Caco-2 (cell line): ENCODE measurements around the gene FGF14. TPM values are rescaled to one million over a fixed set of nuclear protein-coding genes. Genes with fewer than 3 reads are reported as not detected.

Source experiments
- BruUV-seq: library from RNA; stranded (reverse); fragments of 400-500 nt; replicated peaks from 2 replicates; lab custom pipeline; 2021; lab: Mats Ljungman, UMichigan
- CTCF ChIA-PET: fragments of 300-600 bp; sonication (Branson Sonifier 250); formaldehyde crosslinking; loops from one replicate; lab custom pipeline; 2022; ENCODE audit warnings: antibody characterized with exemption; lab: Charles Lee
- POLR2A ChIA-PET: fragments of 300-600 bp; sonication (Branson Sonifier 250); formaldehyde crosslinking; loops from one replicate; lab custom pipeline; 2022; ENCODE audit warnings: antibody characterized with exemption; lab: Charles Lee
- DNase-seq, 2 experiments: peaks; one replicate each; pipeline versions ENCODE4 v3.0.0 to v3.0.0-alpha.2; 2020 to 2022
- H3K27me3 ChIP-seq: replicated peaks from 2 replicates; pipeline ENCODE4 v1.6.0; 2011; ENCODE audit warnings: low read length; ENCODE audit not compliant: control insufficient read depth, insufficient read depth
- H3K36me3 ChIP-seq: 2 replicates; pipeline ENCODE4 v1.5.1; 2011; ENCODE audit warnings: low read length; ENCODE audit not compliant: control insufficient read depth, insufficient read depth
- H3K4me1 ChIP-seq: fragments of 250-450 bp; sonication (Bioruptor Pico); 2 replicates; pipeline ENCODE4 v1.5.1; 2020; ENCODE audit warnings: mild to moderate bottlenecking
- H3K4me3 ChIP-seq: 2 replicates; pipeline ENCODE4 v1.5.1; 2011; ENCODE audit warnings: low read depth, mild to moderate bottlenecking, control low read depth, low read length
- H3K9me3 ChIP-seq: fragments of 250-450 bp; sonication (Bioruptor Pico); 2 replicates; pipeline ENCODE4 v1.5.1; 2020; ENCODE audit warnings: mild to moderate bottlenecking, moderate library complexity
- H3K27ac Mint-ChIP-seq: one replicate; pipeline ENCODE4 v1.8.0; 2022; ENCODE audit warnings: mixed read lengths; ENCODE audit not compliant: unreplicated experiment
- H3K27me3 Mint-ChIP-seq: one replicate; pipeline ENCODE4 v1.8.0; 2022; ENCODE audit warnings: mixed read lengths; ENCODE audit not compliant: insufficient read depth, unreplicated experiment
- H3K36me3 Mint-ChIP-seq: one replicate; pipeline ENCODE4 v1.8.0; 2022; ENCODE audit warnings: mild to moderate bottlenecking, mixed read lengths; ENCODE audit not compliant: insufficient read depth, unreplicated experiment
- H3K4me1 Mint-ChIP-seq: one replicate; pipeline ENCODE4 v1.8.0; 2022; ENCODE audit warnings: low read depth, mixed read lengths; ENCODE audit not compliant: unreplicated experiment
- H3K4me3 Mint-ChIP-seq: one replicate; pipeline ENCODE4 v1.8.0; 2022; ENCODE audit warnings: mild to moderate bottlenecking, moderate library complexity, mixed read lengths; ENCODE audit not compliant: unreplicated experiment
- H3K9me3 Mint-ChIP-seq: one replicate; pipeline ENCODE4 v1.8.0; 2022; ENCODE audit warnings: mixed read lengths; ENCODE audit not compliant: unreplicated experiment
- intact Hi-C: fragments of 100-400 bp; cut with micrococcal nuclease; formaldehyde crosslinking; loops from one replicate; pipeline ENCODE4 v1.10.0; 2022; ENCODE audit not compliant: unreplicated experiment
- total RNA-seq: library from RNA; stranded (reverse); gene quantifications from 2 replicates; pipeline ENCODE4 v1.2.3, GENCODE V29; 2022
- TF ChIP-seq, protein P1 (sequence below), 2 experiments: fragments of 200-600 bp in 1 of 2; IDR thresholded peaks; 1 replicate in 1 of 2; 2 replicates in 1 of 2; pipeline versions ENCODE4 v1.5.1 to v1.8.0; 2011 to 2022; ENCODE audit warnings: antibody characterized with exemption in 1 of 2, control low read depth in 1 of 2, inconsistent platforms in 1 of 2, low read depth in 1 of 2, low read length in 1 of 2, mild to moderate bottlenecking in 1 of 2, moderate library complexity in 1 of 2; ENCODE audit not compliant: insufficient read depth in 1 of 2, severe bottlenecking in 1 of 2, unreplicated experiment in 1 of 2

Gene FGF14
- total RNA-seq, 1 experiment from 2014 or later = not detected

DNA sequence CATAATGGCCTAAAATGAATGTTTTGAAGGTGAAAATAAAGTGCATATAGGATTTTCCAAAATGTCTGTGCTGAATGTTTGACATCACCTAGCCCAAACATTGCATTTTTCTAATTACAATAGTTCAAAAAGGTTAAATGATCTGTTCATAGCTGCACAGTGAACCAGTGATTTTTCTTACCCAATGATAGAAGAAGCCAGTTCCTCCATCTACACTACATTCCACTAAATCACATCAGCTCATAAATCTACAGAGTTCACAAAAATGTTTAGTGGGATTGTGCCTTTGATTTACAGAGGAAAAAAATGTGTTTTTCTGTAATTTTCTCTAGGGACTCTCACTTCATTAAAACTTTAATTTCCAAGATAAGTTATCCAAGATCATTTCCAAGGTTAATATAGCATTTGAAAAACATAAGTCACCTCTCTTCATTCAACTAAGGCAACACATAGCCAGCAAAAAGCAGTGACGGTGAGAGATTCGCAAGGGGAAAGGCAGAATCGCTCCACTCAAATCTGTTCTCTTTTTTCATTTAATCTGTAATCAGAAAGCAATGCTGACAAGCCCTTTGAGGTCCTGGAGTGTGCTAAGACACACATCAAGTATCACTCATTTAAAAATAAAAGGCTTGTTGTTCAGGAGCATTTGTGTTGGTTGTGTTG lies 194.0 kb downstream of the FGF14 start:
- Histone ChIP-seq H3K9me3 (no peaks in the 10 kb centered on the region), H3K27me3 (no peaks in the 10 kb centered on the region), H3K36me3 (no peaks in the 10 kb centered on the region), H3K4me1 (no peaks in the 10 kb centered on the region), H3K4me3 (no peak overlapping the region)
- ChIA-PET CTCF (no interaction called here), POLR2A (no interaction called here)
- Mint-ChIP-seq H3K36me3 (no peaks in the 10 kb centered on the region), H3K27ac (no peak overlapping the region), H3K9me3 (no peaks in the 10 kb centered on the region), H3K27me3 (peaks cover 15% of the 10 kb centered on the region), H3K4me3 (no peak overlapping the region), H3K4me1 (no peaks in the 10 kb centered on the region)
- no peak for DNase-seq
- BruUV-seq = no TSS peak
- intact Hi-C loops = no loop called here
- TF ChIP-seq, protein P1, sequence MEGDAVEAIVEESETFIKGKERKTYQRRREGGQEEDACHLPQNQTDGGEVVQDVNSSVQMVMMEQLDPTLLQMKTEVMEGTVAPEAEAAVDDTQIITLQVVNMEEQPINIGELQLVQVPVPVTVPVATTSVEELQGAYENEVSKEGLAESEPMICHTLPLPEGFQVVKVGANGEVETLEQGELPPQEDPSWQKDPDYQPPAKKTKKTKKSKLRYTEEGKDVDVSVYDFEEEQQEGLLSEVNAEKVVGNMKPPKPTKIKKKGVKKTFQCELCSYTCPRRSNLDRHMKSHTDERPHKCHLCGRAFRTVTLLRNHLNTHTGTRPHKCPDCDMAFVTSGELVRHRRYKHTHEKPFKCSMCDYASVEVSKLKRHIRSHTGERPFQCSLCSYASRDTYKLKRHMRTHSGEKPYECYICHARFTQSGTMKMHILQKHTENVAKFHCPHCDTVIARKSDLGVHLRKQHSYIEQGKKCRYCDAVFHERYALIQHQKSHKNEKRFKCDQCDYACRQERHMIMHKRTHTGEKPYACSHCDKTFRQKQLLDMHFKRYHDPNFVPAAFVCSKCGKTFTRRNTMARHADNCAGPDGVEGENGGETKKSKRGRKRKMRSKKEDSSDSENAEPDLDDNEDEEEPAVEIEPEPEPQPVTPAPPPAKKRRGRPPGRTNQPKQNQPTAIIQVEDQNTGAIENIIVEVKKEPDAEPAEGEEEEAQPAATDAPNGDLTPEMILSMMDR (IDR thresholded peaks at IDR 0.05; ENCODE audit: insufficient read depth in 1 of 2, low read depth in 1 of 2, low read length in 1 of 2, severe bottlenecking in 1 of 2, unreplicated experiment in 1 of 2) = no peak

DNA sequence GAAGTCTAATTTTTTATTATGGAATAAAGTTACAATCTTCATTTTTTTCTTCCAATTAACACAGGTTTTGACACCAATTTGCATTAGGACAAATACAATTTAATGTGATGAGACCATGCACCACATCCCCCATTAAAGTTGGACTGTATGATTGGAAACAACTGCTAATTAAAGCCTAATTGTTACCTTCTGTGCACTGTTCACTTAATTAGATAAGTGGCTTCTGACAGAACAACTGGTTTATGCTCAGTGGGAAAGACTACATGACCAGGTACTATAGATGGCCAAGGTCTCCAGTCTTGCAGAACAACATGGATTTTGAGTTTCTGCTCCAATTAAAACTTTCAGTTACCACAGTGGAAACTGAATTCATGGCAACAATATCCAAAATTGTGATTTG lies 198.1 kb downstream of the FGF14 start:
- H3K36me3 ChIP-seq = no peaks in the 10 kb centered on the region
- Mint-ChIP-seq H3K4me3 (no peak overlapping the region), H3K36me3 (no peaks in the 10 kb centered on the region), H3K27ac (no peak overlapping the region), H3K27me3 (no peaks in the 10 kb centered on the region), H3K9me3 (no peaks in the 10 kb centered on the region), H3K4me1 (no peaks in the 10 kb centered on the region)
- TF ChIP-seq, protein P1 (IDR thresholded peaks at IDR 0.05; ENCODE audit: insufficient read depth in 1 of 2, low read depth in 1 of 2, low read length in 1 of 2, severe bottlenecking in 1 of 2, unreplicated experiment in 1 of 2) = no peak
- POLR2A ChIA-PET = no interaction called here
- intact Hi-C loops = no loop called here
- H3K4me1 ChIP-seq = no peaks in the 10 kb centered on the region
- no peaks in the 10 kb centered on the region for H3K27me3 ChIP-seq
- no TSS peak for BruUV-seq
- no peak overlapping the region for H3K4me3 ChIP-seq
- no peak for DNase-seq
- H3K9me3 ChIP-seq = no peaks in the 10 kb centered on the region
- CTCF ChIA-PET = no interaction called here

DNA sequence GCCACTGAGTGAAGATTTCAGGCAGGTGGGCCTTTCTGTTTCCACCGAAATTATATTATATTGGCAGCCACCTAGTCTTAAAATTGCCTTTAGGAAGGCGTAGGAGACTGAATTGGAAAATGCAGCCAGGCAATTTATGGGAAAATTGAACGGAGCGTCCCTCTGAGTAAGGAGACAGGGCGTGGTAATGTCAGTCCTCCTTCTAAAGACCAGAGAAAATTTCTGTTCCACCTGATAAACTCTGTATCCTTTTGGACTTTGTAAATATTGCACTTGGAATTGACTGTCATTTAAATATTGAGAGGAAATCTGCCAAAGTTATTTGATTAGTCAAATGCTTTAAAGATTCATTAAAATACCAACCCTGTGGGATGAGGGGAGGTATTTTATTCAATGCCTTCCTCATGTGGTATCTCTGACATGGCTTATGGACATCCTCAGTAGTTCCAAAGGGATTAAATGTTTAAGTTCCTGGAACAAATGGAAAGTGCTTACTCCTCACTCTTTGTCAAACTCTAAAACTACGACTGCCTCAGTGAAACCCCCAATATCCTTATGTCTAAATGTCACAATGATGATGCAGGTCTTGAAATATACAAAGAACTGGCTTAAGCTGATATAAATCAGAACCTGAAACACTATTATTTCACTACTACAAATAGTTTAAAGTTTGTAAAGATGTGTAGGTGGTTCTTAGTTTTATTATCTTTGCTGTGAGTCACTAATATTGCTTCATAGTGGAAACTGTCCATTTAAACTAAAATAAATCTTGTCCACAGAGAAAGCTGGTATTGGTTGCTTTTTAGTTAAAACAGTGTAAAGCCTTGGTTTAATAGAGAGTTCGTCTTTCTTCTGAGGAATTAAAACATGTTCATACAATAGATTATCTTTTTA lies 203.2 kb downstream of the FGF14 start:
- no peak for DNase-seq
- CTCF ChIA-PET = no interaction called here
- intact Hi-C loops = no loop called here

More for the DNA sequence above, 203.2 kb downstream of the FGF14 start:
- H3K36me3 ChIP-seq = no peaks in the 10 kb centered on the region
- no peaks in the 10 kb centered on the region for H3K9me3 ChIP-seq
- Mint-ChIP-seq H3K36me3 (no peaks in the 10 kb centered on the region), H3K4me1 (no peaks in the 10 kb centered on the region), H3K27ac (no peak overlapping the region), H3K9me3 (no peaks in the 10 kb centered on the region), H3K4me3 (no peak overlapping the region), H3K27me3 (peaks cover 3% of the 10 kb centered on the region)
- POLR2A ChIA-PET = no interaction called here
- TF ChIP-seq, protein P1 (IDR thresholded peaks at IDR 0.05; ENCODE audit: insufficient read depth in 1 of 2, low read depth in 1 of 2, low read length in 1 of 2, severe bottlenecking in 1 of 2, unreplicated experiment in 1 of 2) = no peak
- H3K4me3 ChIP-seq = no peak overlapping the region
- no TSS peak for BruUV-seq
- no peaks in the 10 kb centered on the region for H3K27me3 ChIP-seq
- H3K4me1 ChIP-seq = no peaks in the 10 kb centered on the region
